ENCODE measurements around the gene FCRLB. TPM values are rescaled to one million over a fixed set of nuclear protein-coding genes. Genes with fewer than 3 reads are reported as not detected.
"Not testable (repeated sequence)": the region's sequence is repeated elsewhere in the genome, so short reads cannot be mapped to it uniquely, and the experiment has no call there.

Gene FCRLB
- total and polyA plus RNA-seq, 2 donors (not counting 1 experiment from before 2014, with no cell fraction given), result 3.8 to 6.4 TPM

GRCh38 chr1:161725258-161725907, 4.0 kb downstream of the FCRLB start:
- peak overlapping the region; percentile 97 for H3K4me2 ChIP-seq (replicated peaks; ENCODE audit: low read depth, low read length, poor library complexity, severe bottlenecking)
- H4K20me1 ChIP-seq (ENCODE audit: control insufficient read depth, insufficient read depth, low read length, poor library complexity, severe bottlenecking); H3K79me2 ChIP-seq (ENCODE audit: control insufficient read depth, insufficient read depth, low read length); DNase-seq; H3K9me3 Mint-ChIP-seq (ENCODE audit: insufficient read depth); H3K27me3 Mint-ChIP-seq; H3K27me3 ChIP-seq (replicated peaks in 1 of 4; ENCODE audit: control extremely low read depth in 1 of 4, control insufficient read depth in 3 of 4, insufficient read depth in 4 of 4, low read length in 3 of 4); H3K9me3 ChIP-seq (ENCODE audit: control extremely low read depth in 1 of 3, control insufficient read depth in 2 of 3, insufficient read depth in 1 of 3, low read length in 2 of 3); ATAC-seq (ENCODE audit: low read depth); H3K36me3 ChIP-seq (replicated peaks in 1 of 2; ENCODE audit: control extremely low read depth in 1 of 2, control insufficient read depth in 1 of 2, extremely low read depth in 1 of 2, insufficient read depth in 2 of 2, low read length in 1 of 2): not testable (repeated sequence)
- intact Hi-C loops (cut with micrococcal nuclease), result loop anchor here (5.0 kb wide), 1 partner anchor 43 kb away; no protein-coding TSS in a partner anchor
- H3K4me3 ChIP-seq (ENCODE audit: control extremely low read depth in 1 of 5, extremely low read depth in 1 of 5, insufficient read depth in 1 of 5, low read depth in 2 of 5, low read length in 4 of 5), result peak overlapping the region; percentile 64 to 88 (median 85)
- peak overlapping the region; percentile 93 for H2AFZ ChIP-seq (ENCODE audit: insufficient read depth, low read depth, low read length, poor library complexity, severe bottlenecking)
- ChIA-PET POLR2A (interaction anchor here (0.5 to 4.1 kb wide), 9 partner anchors 9 to 1014 kb away, joined by 3 to 82 read pairs (median 6); partner anchors contain the start of genes CD48, DUSP12 and FCRLA), CTCF (interaction anchor here (1.1 to 8.6 kb wide), 6 partner anchors 9 to 229 kb away, joined by 3 to 142 read pairs (median 10); partner anchors contain the start of gene FCRLA)
- H3K4me1 ChIP-seq (ENCODE audit: control insufficient read depth in 2 of 2, insufficient read depth in 2 of 2, low read length in 2 of 2), result peaks cover 25 to 36% of the 10 kb centered on the region in 2 donors
- H3K27ac ChIP-seq (ENCODE audit: low read length in 2 of 2), result peak overlapping the region; percentile 11 to 62
- peak overlapping the region; percentile 83 for H3K9ac ChIP-seq (ENCODE audit: low read length)
- H3K4me3 Mint-ChIP-seq, result peak overlapping the region; percentile 100
- 56% methylated on average over 21 of the region's 22 CpGs for WGBS (ENCODE audit: insufficient coverage)
- H3K4me1 Mint-ChIP-seq, result peaks cover 59% of the 10 kb centered on the region
- peak overlapping the region; percentile 97 for H3K27ac Mint-ChIP-seq

- Histone ChIP-seq H3K27me3 (replicated peaks in 1 of 4; ENCODE audit: control extremely low read depth in 1 of 4, control insufficient read depth in 3 of 4, insufficient read depth in 4 of 4, low read length in 3 of 4) (peaks cover 0 to 7% (median 0%) of the 10 kb centered on the region in 4 experiments), H3K4me3 (ENCODE audit: control extremely low read depth in 1 of 5, extremely low read depth in 1 of 5, insufficient read depth in 1 of 5, low read depth in 2 of 5, low read length in 4 of 5) (peak overlapping the region; percentile 64 to 88 (median 85)), H3K27ac (ENCODE audit: low read length in 2 of 2) (peak overlapping the region; percentile 55 to 62), H3K9ac (ENCODE audit: low read length) (peak overlapping the region; percentile 83), H3K9me3 (ENCODE audit: control extremely low read depth in 1 of 3, control insufficient read depth in 2 of 3, insufficient read depth in 1 of 3, low read length in 2 of 3) (no peaks in the 10 kb centered on the region), H4K20me1 (ENCODE audit: control insufficient read depth, insufficient read depth, low read length, poor library complexity, severe bottlenecking) (no peaks in the 10 kb centered on the region), H3K4me2 (replicated peaks; ENCODE audit: low read depth, low read length, poor library complexity, severe bottlenecking) (peak overlapping the region; percentile 97), H3K36me3 (replicated peaks in 1 of 2; ENCODE audit: control extremely low read depth in 1 of 2, control insufficient read depth in 1 of 2, extremely low read depth in 1 of 2, insufficient read depth in 2 of 2, low read length in 1 of 2) (no peaks in the 10 kb centered on the region), H3K4me1 (ENCODE audit: control insufficient read depth in 2 of 2, insufficient read depth in 2 of 2, low read length in 2 of 2) (peaks cover 21 to 34% of the 10 kb centered on the region in 2 donors), H3K79me2 (ENCODE audit: control insufficient read depth, insufficient read depth, low read length) (no peaks in the 10 kb centered on the region), H2AFZ (ENCODE audit: insufficient read depth, low read depth, low read length, poor library complexity, severe bottlenecking) (peak overlapping the region; percentile 93)
- 0% methylated on average over 34 of the region's 34 CpGs for WGBS (ENCODE audit: insufficient coverage)
- ATAC-seq (ENCODE audit: low read depth) (peak; percentile 15), DNase-seq (peak; percentile 72)
- ChIA-PET POLR2A (interaction anchor here (0.5 to 4.1 kb wide), 10 partner anchors 9 to 1014 kb away, joined by 3 to 82 read pairs (median 6); partner anchors contain the start of genes CD48, DUSP12, FCGR2A and FCRLA), CTCF (interaction anchor here (1.1 to 8.6 kb wide), 9 partner anchors 10 to 230 kb away, joined by 3 to 142 read pairs (median 4); partner anchors contain the start of genes DUSP12 and FCRLA)
- no peak for TF ChIP-seq EZH2 (IDR thresholded peaks at IDR 0.05; ENCODE audit: borderline replicate concordance, insufficient read depth, low read depth, low read length, poor library complexity, severe bottlenecking)
- TF ChIP-seq CTCF (IDR thresholded peaks at IDR 0.05), result peak; percentile 5
- intact Hi-C loops (cut with micrococcal nuclease), result loop anchor here (1.0 to 5.0 kb wide), 2 partner anchors 8 to 44 kb away; no protein-coding TSS in a partner anchor
- Mint-ChIP-seq H3K9me3 (ENCODE audit: insufficient read depth) (no peaks in the 10 kb centered on the region), H3K27me3 (no peaks in the 10 kb centered on the region), H3K27ac (peak overlapping the region; percentile 97), H3K4me3 (peak overlapping the region; percentile 100), H3K4me1 (peaks cover 56% of the 10 kb centered on the region)
Measured at GRCh38 chr1:161725908-161726472, 4.6 kb downstream of the FCRLB start.

Measured in B cell (primary cell).